ENCODE measurements around the gene PTPRT.

Gene PTPRT

GRCh38 chr20:42524058-42524457 lies 665.6 kb downstream of the PTPRT start:
- no peak for TF ChIP-seq CTCF (conservative IDR thresholded peaks at IDR 0.05; ENCODE audit: control insufficient read depth, insufficient read depth, low read depth, low read length)
- no peak overlapping the region for H3K4me3 ChIP-seq (ENCODE audit: control insufficient read depth, low read depth, low read length)
- DNase-seq (ENCODE audit: low read depth): no peak

- no peak for TF ChIP-seq CTCF (conservative IDR thresholded peaks at IDR 0.05; ENCODE audit: control insufficient read depth, insufficient read depth, low read depth, low read length)
- H3K4me3 ChIP-seq (ENCODE audit: control insufficient read depth, low read depth, low read length): no peak overlapping the region
- no peak for DNase-seq (ENCODE audit: low read depth)
These were observed 673.0 kb downstream of the PTPRT start for GRCh38 chr20:42516692-42517091.

- no peak overlapping the region for H3K4me3 ChIP-seq (ENCODE audit: control insufficient read depth, low read depth, low read length)
- DNase-seq (ENCODE audit: low read depth): no peak
- TF ChIP-seq CTCF (conservative IDR thresholded peaks at IDR 0.05; ENCODE audit: control insufficient read depth, insufficient read depth, low read depth, low read length): no peak
These were observed 679.0 kb downstream of the PTPRT start for GRCh38 chr20:42510686-42511085.

- no peak for TF ChIP-seq CTCF (conservative IDR thresholded peaks at IDR 0.05; ENCODE audit: control insufficient read depth, insufficient read depth, low read depth, low read length)
- H3K4me3 ChIP-seq (ENCODE audit: control insufficient read depth, low read depth, low read length): no peak overlapping the region
- no peak for DNase-seq (ENCODE audit: low read depth)
These were observed 681.8 kb downstream of the PTPRT start for GRCh38 chr20:42507874-42508273.

- no peak for DNase-seq (ENCODE audit: low read depth)
- TF ChIP-seq CTCF (conservative IDR thresholded peaks at IDR 0.05; ENCODE audit: control insufficient read depth, insufficient read depth, low read depth, low read length): no peak
- H3K4me3 ChIP-seq (ENCODE audit: control insufficient read depth, low read depth, low read length): no peak overlapping the region
These were observed 683.3 kb downstream of the PTPRT start for GRCh38 chr20:42506397-42506796.

GRCh38 chr20:42502591-42502990 lies 687.1 kb downstream of the PTPRT start:
- TF ChIP-seq CTCF (conservative IDR thresholded peaks at IDR 0.05; ENCODE audit: control insufficient read depth, insufficient read depth, low read depth, low read length): no peak
- no peak for DNase-seq (ENCODE audit: low read depth)
- H3K4me3 ChIP-seq (ENCODE audit: control insufficient read depth, low read depth, low read length): no peak overlapping the region

- no peak for TF ChIP-seq CTCF (conservative IDR thresholded peaks at IDR 0.05; ENCODE audit: control insufficient read depth, insufficient read depth, low read depth, low read length)
- DNase-seq (ENCODE audit: low read depth): no peak
These were observed 693.1 kb downstream of the PTPRT start for GRCh38 chr20:42496595-42496994.

More at GRCh38 chr20:42496595-42496994, 693.1 kb downstream of the PTPRT start:
- H3K4me3 ChIP-seq (ENCODE audit: control insufficient read depth, low read depth, low read length): no peak overlapping the region
